RCC 7860 (cell line): Measurements from ENCODE around the gene SOCS1.

Experiments
- DNase-seq: peaks from one replicate; pipeline ENCODE4 v3.0.0-alpha.2; 2015; ENCODE audit warnings: low spot score
- FAIRE-seq: peaks from 2 replicates; lab custom pipeline; 2012; peaks lifted over from hg19 to GRCh38; lab: Jason Lieb, UNC

SOCS1 gene

DNA sequence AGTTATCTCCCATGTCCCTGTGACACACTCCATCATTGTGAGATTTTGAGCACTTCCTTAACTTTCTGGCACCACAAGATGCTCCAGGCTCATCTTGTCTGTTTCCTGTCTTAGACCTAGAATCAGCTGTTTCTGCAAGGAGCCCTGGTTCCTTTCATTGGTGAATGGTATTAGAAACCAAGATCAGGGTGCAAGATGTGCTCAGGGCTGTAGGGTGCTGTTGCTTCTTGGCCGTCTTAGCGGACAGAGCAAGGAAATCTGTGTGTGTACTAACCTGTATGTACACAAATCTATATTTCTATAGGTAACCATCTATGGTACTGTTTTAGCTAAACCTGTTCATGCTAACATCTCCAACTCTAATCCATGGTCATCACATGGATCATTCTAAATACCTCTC lies 33.2 kb upstream of the SOCS1 start:
- DNase-seq: no peak
- FAIRE-seq: no peak

DNA sequence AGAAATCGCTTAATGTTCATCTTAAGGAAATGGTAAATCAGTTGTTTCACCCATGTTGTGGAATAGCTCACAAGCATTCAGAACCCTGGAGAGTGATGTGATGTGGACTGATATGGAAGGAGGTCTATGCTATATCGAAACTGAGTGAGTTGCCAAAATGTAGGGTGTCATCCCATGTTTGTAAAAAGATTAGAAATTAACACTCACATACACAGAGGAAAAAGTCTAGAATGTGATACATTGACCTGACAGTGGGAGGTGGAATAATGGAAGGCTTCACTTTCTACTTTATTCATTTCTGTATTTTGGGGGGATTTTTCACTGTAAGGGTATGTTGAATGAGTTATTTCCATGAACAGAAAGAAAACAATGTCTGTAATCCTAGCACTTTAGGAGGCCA lies 29.8 kb upstream of the SOCS1 start:
- FAIRE-seq (no peak), DNase-seq (no peak)

DNA sequence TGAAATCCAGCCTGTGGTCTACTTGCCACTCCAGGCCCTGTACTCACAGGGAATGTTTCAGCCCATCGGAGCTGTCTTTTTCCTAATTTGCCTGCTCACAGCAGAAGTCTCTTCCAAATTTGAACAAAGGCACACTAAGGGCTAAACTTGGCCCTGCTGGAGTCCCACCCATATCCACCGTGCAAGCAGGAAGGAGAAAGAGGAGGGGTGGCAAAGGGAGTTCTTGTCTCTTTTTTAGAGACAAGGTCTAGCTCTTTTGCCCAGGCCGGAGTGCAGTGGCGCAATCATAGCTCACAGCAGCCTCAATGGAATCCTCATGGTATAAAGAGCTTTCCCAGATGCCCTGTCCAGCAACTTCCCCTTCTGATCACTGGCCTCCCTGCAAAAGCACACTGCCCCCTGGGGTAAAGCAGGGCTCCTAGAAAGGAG lies 27.8 kb upstream of the SOCS1 start:
- DNase-seq: no peak
- FAIRE-seq: no peak

DNA sequence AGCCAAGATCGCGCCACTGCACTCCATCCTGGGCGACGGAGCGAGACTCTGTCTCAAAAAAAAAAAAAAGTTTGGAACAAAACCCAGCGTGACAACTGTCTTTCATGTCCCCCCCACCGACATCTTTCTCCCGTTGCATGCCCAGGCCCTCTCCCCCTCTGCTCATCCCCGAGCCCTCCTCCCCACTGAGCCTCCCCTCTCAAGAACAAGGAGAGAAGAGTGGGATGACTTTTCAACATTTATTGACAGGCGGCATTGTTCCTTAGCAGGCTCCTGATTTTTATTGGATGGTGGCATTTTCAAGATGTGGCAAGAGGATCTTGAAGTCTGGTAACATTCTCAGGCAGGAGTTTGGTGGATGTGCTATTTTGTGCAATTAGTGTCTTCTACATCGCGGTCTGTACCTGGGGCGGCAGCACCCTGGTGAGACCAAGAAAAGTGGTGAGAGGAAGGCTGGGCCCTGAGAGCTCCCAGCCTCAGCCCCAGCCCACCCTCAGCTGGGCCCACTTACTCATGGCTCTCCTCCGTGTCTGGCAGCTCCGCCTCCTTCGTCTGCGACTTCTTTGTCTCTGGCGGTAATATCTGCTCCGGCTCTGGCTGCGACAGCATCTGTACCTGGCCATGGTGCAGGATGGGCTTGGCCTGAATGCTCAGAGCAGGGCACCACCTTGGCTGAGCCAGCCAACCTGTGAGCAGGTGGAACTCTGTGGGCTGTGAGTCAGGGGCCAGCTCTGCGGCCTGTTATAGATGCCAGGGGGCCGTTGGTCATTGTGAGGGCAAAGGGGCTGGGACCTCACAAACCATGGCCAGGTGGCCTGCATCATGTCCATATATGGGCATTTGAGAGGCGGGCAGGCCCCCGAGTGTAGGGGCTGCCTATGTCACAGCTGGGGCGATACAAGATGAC lies 24.9 kb upstream of the SOCS1 start, which contains the start of gene PRM1:
Gene PRM1, minus strand, starts transcription at position 715 of the 907 bp plus-strand sequence. Its CDS starts 92 bp downstream, at position 623.
- DNase-seq (no peak), FAIRE-seq (no peak)

DNA sequence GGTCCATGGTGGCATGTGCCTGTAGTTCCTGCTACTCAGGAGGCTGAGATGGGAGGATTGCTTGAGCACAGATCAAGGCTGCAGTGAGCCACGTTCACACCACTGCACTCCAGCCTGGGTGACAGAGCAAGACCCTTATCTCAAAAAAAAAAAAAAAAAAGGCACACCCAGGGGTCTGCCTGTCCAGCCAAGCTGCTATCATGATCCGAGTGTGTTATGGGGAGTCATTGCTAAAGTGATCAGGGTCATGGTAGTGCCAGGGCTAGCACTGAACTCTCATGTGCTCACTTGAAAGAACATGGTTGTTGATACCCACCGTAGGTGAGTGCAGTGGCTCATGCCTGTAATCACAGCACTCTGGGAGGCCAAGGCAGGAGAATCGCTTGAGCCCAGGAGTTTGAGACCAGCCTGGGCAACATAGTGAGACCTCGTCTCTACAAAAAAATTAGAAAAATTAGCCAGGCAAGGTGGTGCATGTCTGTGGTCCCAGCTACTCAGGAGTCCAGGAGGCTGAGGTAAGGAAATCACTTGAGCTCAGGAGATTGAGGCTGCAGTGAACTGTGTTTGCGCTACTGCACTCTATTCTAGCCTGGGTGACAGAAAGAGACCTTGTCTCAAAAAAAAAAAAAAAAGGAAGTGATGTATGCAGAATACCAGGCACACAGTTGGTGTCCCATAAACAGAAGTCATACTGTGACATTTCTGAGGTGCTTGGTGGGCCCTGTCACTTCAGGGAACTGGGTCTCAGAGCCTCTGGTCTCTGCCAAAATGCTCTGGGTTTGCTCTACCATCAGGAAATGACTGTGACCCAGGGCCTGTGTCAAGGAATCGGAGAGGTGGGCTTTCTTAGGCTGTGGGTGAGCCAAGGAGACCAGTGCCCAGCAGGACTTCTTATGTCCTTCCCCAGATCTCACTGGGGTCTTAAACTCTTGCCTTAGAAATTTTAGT lies 23.0 kb upstream of the SOCS1 start:
- FAIRE-seq (no peak), DNase-seq (no peak)

DNA sequence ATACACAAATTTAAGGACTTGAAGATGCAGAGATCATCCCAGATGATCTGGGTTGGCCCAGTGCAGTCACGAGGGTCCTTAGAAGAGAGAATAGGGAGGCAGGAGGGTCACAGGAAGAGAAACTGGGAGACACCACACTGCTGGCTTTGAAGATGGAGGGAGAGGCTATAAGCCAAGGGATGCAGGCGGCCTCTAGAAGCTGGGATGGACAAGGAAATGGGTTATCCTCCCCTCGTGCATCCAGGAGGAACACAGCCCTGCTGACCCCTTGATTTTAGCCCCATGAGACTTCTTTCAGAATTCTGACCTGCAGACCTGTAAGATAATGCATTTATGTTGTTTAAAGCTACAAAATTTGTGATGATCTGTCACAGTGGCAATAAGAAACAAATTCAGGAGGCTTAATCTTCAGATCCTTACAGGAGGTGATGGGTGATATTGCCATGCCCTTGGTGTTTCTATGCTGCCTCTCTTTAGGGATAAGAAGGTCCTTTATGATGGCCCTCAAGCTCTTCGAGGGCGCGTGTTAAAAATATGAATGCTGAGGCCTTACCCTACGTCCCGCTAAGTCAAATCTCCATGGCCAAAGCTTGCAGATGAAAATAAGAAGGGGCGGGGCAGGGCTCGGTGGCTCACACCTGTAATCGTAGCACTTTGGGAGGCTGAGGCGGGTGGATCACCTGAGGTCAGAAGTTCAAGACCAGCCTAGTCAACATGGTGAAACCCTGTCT lies 21.8 kb upstream of the SOCS1 start:
- DNase-seq (no peak), FAIRE-seq (no peak)

DNA sequence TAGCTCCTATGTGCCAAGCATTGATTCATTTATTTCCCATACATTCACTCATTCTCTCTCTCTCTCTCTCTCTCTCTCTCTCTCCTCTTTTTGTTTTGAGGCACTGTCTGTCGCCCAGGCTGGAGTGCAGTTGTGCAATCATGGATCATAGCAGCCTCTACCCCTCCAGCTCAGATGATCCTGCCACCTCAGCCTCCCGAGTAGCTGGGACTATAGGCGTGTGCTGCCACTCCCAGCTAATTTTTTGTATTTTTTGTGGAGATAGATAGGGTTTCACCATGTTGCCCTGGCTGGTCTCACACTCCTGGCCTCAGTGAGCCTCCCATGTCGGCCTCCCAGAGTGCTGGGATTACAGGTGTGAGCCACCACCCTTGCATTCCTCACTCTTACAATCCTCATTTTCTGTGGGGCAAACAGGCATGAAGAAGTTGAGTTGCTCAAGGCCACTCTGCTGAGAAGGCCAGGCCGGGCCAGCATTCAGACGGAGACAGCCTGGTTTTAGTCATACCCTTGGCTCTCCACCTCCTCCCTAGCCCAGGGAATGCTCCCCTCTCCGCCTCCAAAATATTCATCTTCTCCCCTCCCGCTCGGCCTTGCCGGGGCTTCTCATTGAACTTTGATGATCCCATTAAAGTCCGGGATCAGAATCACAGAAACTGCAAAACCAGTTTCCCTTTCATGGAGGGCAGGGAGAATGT lies 21.0 kb upstream of the SOCS1 start:
- no peak for DNase-seq
- FAIRE-seq: no peak

DNA sequence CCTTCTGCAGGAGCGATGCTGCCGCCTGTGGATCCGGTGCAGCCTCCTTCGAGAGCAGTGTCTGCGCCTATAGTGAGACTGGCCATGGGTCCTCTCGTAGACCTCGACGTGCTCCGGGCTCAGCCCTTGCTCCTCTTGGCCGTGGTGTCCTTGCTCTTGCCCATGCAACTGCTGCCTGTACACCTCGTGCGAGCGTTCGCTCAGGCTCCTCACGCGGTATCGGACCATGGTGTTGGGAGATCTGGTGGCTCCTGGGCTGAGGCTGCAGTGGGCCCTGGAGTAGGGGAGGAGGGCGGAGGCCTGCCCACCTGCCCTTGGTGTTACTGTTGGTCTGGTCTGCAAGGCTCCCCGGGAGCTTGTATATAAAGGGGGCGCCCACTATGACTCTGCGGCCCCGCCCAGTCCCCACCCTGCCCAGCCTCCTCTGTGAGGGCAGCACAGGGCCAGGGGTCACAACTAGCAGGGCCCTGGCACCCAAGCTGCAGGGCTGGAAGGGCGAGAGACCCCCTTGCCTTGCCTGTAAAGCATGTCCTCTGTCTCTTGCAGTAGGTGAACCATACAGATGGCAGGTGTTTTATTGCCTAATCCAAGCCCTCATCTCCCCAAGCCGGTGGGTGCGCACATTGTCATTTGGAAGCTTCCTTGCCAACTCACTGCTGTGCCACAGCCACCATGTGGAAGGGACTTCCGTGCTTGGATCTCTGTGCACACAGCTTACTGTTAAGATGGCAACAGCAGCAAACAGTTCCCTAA lies 20.3 kb upstream of the SOCS1 start, which contains the start of gene PRM2:
Gene PRM2, minus strand, starts transcription at position 338 of the 753 bp plus-strand sequence. Its CDS starts 110 bp downstream, at position 228.
- DNase-seq: no peak
- FAIRE-seq: no peak

DNA sequence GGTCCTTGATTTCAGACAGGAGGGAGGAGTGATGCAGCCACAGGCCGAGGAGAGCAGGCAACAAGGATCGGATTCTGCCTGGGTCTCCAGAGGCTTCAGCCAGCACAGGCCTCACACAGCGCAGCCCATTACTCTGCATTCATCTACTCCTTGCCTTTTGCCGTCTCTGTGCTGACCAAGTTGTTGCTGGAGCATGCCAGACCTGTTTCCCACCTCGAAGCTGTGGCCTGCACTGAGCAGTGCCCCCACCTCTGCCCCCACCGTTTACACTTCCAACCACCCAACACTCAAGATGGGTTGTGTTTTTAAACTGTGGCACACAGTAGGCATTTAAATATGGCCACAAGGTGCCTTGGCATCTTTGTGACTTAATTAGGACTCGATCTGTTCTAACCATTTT lies 19.0 kb upstream of the SOCS1 start:
- FAIRE-seq (no peak), DNase-seq (no peak)

DNA sequence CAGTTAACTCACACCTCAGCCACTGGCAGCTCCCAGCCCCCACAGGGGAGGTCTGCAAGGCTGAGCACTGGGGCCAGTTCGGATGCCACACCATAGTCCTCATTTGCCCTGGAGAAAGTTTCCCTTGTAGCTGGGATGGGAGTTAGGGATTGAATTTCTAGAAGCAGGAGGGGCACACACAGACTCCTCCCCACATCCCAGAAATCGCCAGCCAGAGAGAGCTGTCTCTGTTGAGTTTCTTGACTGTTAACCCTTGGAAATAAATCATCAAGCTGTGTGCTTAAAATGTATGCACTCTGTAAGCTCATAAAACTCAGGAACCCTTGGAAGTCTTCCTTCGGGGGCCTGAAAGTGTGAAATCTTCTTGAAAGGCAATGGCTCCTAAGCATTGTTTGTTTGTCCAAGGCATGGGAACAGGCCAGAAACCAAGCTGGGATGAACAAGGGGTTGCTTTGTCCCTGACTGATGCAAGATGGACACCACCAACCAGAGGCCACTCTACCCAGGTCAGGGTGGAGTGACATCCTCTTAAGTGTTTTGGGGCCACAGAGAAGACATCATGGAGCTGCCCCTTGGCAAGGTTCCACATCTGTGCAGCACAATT lies 17.8 kb upstream of the SOCS1 start:
- DNase-seq: no peak
- FAIRE-seq: no peak

DNA sequence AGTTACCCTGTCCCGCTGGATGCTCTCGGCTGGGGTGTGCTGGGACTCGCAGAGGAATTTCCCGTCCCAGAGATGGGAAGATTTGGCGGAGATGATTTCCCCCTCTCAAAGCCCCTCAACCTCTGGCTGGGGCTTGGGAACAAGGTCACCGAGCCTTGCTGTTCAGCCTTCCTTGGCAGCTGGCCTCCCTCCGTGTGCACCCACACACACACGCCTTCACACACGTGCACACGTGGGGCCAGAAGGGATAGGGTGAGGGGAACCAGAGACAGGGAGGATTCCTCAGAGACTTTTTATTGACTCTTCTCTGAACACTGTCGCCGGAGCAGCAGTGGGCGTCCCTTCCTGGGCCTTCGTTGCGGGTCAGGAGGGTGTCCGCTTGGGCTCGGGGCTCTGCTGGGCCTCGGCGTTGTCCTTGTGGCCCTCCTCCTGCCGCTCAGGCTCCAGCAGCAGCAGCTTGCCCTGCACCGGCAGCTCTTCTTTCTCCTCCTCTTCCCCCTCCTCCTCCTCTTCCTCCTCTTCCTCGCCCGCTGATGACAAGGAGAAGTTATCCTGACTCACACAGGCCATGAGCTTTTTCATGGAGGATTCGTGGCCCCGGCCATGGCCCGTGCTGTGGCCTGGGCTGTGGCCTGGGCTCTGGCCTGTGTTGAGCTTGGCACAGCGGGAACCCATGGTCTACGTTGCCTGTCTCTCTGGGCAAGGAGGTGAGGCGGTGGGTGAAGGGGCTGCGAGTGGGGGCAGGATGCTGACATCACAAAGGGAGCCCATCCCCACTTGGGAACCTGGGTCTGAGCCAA lies 17.1 kb upstream of the SOCS1 start, which contains the start of gene PRM3:
Gene PRM3, minus strand, starts transcription at position 709 of the 800 bp plus-strand sequence. Its CDS starts 34 bp downstream, at position 675.
- no peak for DNase-seq

DNA sequence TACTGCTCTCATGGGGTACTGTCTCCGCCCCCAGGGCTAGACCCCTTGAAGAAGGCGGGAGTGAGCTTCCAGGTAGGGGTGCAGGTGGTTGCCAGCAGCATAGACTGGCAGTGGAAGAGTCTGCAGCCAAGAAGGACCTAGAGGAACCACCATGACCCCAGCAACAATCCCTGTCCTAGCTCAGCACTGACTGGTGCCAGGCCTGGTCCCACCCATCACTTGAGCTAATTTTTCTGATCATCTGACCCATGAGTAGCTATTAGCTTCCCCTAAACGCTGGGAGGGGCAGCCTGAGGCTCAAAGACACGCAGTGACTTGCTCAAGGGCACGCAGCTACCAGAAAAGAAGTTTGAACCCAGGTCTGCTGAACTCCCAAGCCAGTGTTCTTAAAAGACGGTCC lies 16.5 kb upstream of the SOCS1 start:
- FAIRE-seq (no peak), DNase-seq (no peak)

More for the DNA sequence above, 17.1 kb upstream of the SOCS1 start, which contains the start of gene PRM3:
- no peak for FAIRE-seq

DNA sequence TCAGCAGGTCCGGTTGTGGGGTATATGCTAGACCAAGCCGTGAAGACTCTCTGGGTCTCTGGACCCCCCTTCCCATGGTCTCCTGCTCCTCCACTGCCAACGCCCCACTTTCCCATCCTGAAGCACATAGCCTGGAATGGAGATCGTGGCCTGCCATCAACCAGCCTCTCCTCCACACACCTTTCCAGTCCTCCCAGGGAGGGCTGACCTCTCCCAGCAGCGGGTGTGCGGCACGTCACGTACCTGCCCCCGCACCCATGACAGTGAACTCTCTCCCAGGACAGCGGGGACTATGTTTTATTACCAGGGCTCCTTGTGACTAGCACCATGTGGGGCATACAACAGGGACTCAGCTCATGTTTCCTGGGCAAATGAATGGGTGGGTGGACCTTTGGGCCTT lies 15.6 kb upstream of the SOCS1 start:
- no peak for FAIRE-seq
- no peak for DNase-seq

DNA sequence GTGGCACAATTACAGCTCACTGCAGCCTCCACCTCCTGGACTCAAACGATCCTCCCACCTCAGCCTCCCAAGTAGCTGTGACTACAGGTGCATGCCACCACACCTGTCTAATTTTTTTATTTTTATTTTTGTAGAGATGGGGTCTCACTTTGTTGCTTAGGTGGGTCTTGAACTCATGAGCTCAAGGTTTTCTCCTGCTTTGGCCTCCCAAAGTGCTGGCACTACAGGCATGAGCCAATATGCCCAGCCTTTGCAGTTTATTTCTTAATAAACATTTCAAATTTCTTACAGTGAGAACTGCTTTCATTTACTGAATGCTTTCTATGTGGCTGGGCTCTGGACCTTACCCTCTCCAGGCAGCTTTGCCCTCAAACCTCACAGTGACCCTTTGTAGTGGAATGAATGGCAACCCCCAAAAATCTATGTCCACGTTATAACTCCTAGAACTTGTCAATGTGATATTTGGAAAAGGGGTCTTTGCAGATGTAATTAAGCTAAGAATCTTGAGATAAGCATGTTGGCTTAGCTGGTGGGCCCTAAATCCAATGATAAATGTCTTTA lies 14.7 kb upstream of the SOCS1 start:
- DNase-seq: no peak
- no peak for FAIRE-seq

DNA sequence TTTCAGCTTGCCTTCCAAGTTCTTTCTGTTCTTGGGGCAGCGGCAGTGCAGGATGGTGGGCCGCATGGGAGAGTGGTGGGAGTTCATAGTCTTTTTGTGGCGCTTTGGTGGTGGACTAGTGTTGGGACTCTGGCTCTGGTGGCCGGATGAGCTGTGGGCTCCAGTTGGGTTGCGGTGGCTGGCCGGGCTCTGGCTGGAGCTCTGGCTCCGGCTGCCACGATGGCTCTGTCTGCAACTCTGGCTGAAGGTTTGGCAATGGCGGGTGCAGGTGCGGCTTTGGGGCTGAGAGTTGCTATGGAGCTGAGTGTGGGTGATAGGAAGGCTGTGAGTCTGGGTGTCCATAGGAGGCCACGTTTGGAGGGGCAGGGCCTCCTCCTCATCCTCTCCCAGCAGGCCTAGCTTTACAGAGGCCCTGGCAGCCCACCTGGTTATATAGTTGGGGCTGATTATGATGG lies 12.9 kb upstream of the SOCS1 start, which contains the start of gene TNP2:
Gene TNP2, minus strand, starts transcription at position 405 of the 455 bp plus-strand sequence. Its CDS starts 63 bp downstream, at position 342.
- DNase-seq: no peak
- FAIRE-seq: no peak

DNA sequence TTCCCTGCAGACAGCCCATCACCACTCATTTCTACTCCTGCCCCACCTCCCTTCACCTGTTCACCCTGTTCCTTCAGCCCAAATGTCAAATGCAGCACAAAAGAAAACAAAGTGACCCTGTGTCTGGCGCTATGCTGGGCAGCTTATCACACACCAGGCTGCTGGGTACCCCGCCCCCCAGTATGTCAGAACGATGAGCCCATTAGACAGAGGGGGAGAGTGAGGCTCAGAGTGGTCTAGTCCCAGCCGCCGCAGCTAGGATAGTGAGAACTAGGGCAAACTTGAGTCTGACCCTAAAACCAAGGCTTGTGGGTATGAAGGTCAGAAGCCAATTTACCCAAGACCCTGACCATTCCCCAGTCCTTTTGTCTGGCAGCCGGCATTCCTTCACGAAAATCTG lies 9.1 kb upstream of the SOCS1 start:
- no peak for FAIRE-seq

DNA sequence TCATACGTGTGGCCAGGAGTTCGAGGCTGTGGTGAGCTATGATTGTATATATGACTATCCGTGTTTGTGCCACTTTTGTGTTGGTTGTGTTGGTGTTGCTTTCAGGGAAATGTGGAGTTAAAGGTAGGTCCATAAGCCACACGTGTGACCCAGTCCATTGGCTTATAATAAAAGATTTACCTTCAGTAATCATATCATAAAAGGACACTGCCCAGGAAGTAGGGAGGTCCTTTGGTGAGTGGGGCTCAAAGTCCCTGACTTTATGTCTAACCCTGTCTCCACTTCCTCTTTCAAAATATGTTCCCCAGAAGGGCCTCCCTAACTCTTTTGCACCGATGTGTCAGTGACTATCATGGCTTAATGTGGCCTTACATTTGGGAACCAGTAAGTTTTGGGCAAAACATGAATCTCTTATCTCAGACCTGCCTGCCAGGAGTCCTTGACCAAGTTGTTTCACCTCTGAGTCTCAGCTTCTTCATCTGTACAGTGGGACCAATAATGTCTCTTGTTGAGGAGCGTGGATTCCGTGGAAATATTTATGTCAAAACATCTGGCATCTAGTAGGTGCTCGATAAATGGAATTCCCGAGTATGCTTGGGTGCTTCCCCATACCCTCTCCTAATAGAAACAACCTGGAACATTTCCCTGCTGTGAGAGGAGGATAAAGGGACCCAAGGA lies 8.3 kb upstream of the SOCS1 start:
- FAIRE-seq (no peak), DNase-seq (no peak)

More for the DNA sequence above, 9.1 kb upstream of the SOCS1 start:
- no peak for DNase-seq
